Subcutaneous adipose tissue (tissue), 4 donors: Measurements from ENCODE around the gene EEA1. TPM values are rescaled to one million over a fixed set of nuclear protein-coding genes. Genes with fewer than 3 reads are reported as not detected.

Source experiments
- CTCF ChIP-seq: fragments of 450-650 bp; IDR thresholded peaks from one replicate; pipeline ENCODE4 v1.5.1; 2016; ENCODE audit warnings: low read depth, mild to moderate bottlenecking, control low read depth, antibody characterized with exemption, moderate library complexity
- total RNA-seq, 4 donors: library from RNA; depleted of rRNA; stranded (reverse); fragments of >200 nt; gene quantifications; one replicate each; pipeline ENCODE4 v1.1.0, GENCODE V29; 2016

The EEA1 gene
- total RNA-seq, 4 donors from 2014 or later: 43.9 to 59.5 (median 53.9) TPM

GRCh38 chr12:92753976-92754885 lies 174.9 kb downstream of the EEA1 start:
- no peak for TF ChIP-seq CTCF

- TF ChIP-seq CTCF: no peak
Observed at GRCh38 chr12:92747151-92747550, 181.9 kb downstream of the EEA1 start.

- no peak for TF ChIP-seq CTCF
Observed at GRCh38 chr12:92745856-92746550, 183.1 kb downstream of the EEA1 start.

GRCh38 chr12:92743026-92743425 lies 186.1 kb downstream of the EEA1 start:
- no peak for TF ChIP-seq CTCF

GRCh38 chr12:92740411-92740810 lies 188.7 kb downstream of the EEA1 start:
- TF ChIP-seq CTCF: no peak

- no peak for TF ChIP-seq CTCF
Observed at GRCh38 chr12:92739113-92739512, 190.0 kb downstream of the EEA1 start.
